Cardiac muscle cell (in vitro differentiated cells and primary cell): ENCODE data around the gene ZNF804B. TPM values are rescaled to one million over a fixed set of nuclear protein-coding genes. Genes with fewer than 3 reads are reported as not detected.

Experiments used
- DNase-seq, 2 donors: peaks; one replicate each; pipeline versions ENCODE4 v3.0.0 to v3.0.0-alpha.2; 2010 to 2017; ENCODE audit warnings: low read depth in 1 of 2, low spot score in 1 of 2
- H3K27ac ChIP-seq: fragments of 200-600 bp; sonication (generic); 2 replicates; pipeline ENCODE4 v1.5.1; 2016
- H3K27me3 ChIP-seq: fragments of 200-600 bp; sonication (generic); 2 replicates; pipeline ENCODE4 v1.6.0; 2016; ENCODE audit warnings: control low read depth
- H3K36me3 ChIP-seq: fragments of 200-600 bp; sonication (generic); 2 replicates; pipeline ENCODE4 v1.5.1; 2016; ENCODE audit warnings: control low read depth
- H3K4me1 ChIP-seq: fragments of 200-600 bp; sonication (generic); 2 replicates; pipeline ENCODE4 v1.8.1; 2017; ENCODE audit warnings: low read depth, mild to moderate bottlenecking, mixed run types
- H3K4me3 ChIP-seq: fragments of 200-600 bp; sonication (generic); 2 replicates; pipeline ENCODE4 v1.5.1; 2016; ENCODE audit warnings: mild to moderate bottlenecking
- H3K9me3 ChIP-seq: fragments of 200-600 bp; sonication (generic); 2 replicates; pipeline ENCODE4 v1.5.1; 2017; ENCODE audit warnings: low read depth, mild to moderate bottlenecking, control low read depth
- polyA plus RNA-seq: library from polyadenylated mRNA; unstranded; fragments of >200 nt; fragmentation: Nextera tagmentation; extraction: Ambion mirVana; gene quantifications from 2 replicates; pipeline ENCODE4 v1.2.1, GENCODE V29; 2016
- total RNA-seq: library from RNA; depleted of rRNA; stranded (reverse); fragments of >200 nt; gene quantifications from 2 replicates; pipeline ENCODE4 v1.2.3, GENCODE V29; 2016
- TF ChIP-seq, protein P1 (sequence below): IDR thresholded peaks from 2 replicates; pipeline ENCODE4 v1.5.1; 2012; ENCODE audit warnings: low read depth, mild to moderate bottlenecking, low read length

The ZNF804B gene
- total and polyA plus RNA-seq, 2 experiments from 2014 or later: 0.06 TPM; not detected in 1

DNA sequence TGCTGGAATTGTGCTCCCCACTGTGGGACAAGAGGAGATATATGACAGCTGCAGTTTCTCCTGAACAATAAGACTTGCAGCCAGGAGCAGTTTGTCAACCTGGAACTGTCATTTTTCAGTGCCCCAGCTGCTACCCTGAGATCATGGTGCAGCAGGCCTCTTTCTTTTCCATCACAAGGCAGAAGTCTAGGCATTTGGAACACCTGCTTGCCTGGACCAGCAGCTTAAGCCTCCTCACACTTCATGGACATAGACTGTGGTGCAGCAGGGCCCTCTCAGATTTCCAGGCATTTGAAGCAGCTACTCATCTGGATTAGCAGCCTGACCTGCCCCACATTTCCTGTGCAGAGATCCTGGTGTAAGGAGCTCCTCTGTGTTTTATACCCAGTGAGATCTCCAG is 486.7 kb downstream of the ZNF804B start:
- no peak for DNase-seq
- Histone ChIP-seq H3K4me1 (no peaks in the 10 kb centered on the region), H3K4me3 (no peak overlapping the region), H3K27me3 (no peaks in the 10 kb centered on the region), H3K27ac (no peak overlapping the region), H3K9me3 (no peaks in the 10 kb centered on the region), H3K36me3 (no peaks in the 10 kb centered on the region)
- TF ChIP-seq, protein P1, sequence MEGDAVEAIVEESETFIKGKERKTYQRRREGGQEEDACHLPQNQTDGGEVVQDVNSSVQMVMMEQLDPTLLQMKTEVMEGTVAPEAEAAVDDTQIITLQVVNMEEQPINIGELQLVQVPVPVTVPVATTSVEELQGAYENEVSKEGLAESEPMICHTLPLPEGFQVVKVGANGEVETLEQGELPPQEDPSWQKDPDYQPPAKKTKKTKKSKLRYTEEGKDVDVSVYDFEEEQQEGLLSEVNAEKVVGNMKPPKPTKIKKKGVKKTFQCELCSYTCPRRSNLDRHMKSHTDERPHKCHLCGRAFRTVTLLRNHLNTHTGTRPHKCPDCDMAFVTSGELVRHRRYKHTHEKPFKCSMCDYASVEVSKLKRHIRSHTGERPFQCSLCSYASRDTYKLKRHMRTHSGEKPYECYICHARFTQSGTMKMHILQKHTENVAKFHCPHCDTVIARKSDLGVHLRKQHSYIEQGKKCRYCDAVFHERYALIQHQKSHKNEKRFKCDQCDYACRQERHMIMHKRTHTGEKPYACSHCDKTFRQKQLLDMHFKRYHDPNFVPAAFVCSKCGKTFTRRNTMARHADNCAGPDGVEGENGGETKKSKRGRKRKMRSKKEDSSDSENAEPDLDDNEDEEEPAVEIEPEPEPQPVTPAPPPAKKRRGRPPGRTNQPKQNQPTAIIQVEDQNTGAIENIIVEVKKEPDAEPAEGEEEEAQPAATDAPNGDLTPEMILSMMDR: no peak

DNA sequence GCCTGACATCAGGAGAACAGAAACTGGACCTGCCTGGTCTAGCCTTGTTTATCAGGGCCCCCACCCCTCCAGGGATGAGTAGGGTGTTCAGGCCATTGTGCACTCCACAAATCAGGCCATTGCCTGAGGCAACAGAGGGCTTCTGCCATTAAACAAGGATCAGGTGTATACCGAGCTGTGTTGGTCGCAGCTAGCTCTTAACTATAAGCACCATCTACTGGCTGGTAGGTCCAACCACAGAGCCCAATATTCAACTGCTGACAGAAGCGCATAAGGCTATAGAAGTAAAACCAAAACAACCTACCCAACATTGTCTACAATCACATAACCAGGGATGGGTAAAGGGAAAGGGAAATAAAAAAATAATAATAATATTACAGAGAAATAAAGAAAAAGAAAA is 487.7 kb downstream of the ZNF804B start:
- no peaks in the 10 kb centered on the region for H3K4me1 ChIP-seq
- no peak overlapping the region for H3K4me3 ChIP-seq
- H3K27ac ChIP-seq: no peak overlapping the region
- TF ChIP-seq, protein P1: no peak
- no peak for DNase-seq
- no peaks in the 10 kb centered on the region for H3K9me3 ChIP-seq
- no peaks in the 10 kb centered on the region for H3K36me3 ChIP-seq
- H3K27me3 ChIP-seq: no peaks in the 10 kb centered on the region

DNA sequence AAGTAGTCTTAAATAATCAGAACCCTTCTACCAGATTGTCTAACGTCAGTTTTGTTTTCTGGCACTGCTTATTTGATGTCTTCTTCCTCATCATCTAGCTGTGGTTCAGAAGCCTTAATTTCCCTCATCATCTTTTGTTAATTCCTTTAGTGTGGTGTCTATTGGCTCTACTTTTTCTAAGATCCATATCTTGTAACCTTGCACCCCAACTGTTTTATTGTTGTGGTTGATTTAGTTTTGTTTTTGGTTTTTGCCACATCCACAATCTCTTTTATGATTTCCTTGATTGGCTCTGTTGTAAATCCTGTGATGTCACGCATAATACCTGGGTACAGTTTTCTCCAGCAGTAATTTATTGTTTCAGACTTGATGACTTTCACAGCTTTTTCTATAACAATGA is 499.6 kb downstream of the ZNF804B start:
- TF ChIP-seq, protein P1: no peak
- no peaks in the 10 kb centered on the region for H3K9me3 ChIP-seq
- H3K4me1 ChIP-seq: no peaks in the 10 kb centered on the region
- DNase-seq: no peak
- H3K27me3 ChIP-seq: no peaks in the 10 kb centered on the region
- H3K27ac ChIP-seq: no peak overlapping the region
- no peaks in the 10 kb centered on the region for H3K36me3 ChIP-seq
- no peak overlapping the region for H3K4me3 ChIP-seq

DNA sequence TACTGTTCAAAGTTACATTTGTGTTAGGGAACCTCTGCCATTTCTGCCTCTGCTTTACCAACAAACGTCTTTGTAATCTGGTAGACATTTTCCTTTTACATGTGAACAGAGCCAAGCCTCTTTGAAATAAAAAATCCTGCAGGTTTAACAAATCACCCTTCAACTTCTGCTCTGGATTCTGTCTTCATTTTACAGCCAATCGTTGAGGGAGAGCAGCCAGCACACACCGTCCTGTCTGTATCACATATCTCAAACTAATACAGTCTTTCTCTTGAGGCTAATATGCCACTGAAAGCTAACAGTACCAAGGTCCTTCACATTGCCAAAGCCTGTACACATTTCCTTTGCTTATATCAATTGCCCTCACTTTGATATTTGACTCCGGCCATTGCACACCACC is 504.6 kb downstream of the ZNF804B start:
- DNase-seq: no peak
- Histone ChIP-seq H3K4me3 (no peak overlapping the region), H3K36me3 (no peaks in the 10 kb centered on the region), H3K4me1 (no peaks in the 10 kb centered on the region), H3K27ac (no peak overlapping the region), H3K27me3 (no peaks in the 10 kb centered on the region), H3K9me3 (no peaks in the 10 kb centered on the region)
- TF ChIP-seq, protein P1: no peak

DNA sequence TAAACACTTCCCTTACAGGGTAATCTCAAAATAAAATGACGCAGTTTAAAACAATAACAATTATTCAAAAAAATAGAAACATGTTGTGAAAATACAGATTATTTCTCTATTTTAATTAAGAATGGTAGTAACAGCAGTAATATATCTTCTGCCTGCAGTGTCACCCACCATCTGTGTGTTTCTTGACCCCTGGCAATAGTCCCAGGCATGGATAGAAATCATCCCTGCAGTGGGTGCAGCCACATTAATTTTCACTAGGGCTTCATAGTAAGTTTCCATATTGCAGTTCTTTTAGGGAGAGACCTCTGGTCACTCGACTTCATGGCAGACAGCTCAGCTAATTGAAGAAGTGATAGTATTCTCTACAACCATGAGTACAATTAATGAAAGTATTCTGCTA is 506.1 kb downstream of the ZNF804B start:
- DNase-seq: no peak
- Histone ChIP-seq H3K27ac (no peak overlapping the region), H3K36me3 (no peaks in the 10 kb centered on the region), H3K9me3 (no peaks in the 10 kb centered on the region), H3K4me3 (no peak overlapping the region), H3K4me1 (no peaks in the 10 kb centered on the region), H3K27me3 (no peaks in the 10 kb centered on the region)
- TF ChIP-seq, protein P1: no peak

DNA sequence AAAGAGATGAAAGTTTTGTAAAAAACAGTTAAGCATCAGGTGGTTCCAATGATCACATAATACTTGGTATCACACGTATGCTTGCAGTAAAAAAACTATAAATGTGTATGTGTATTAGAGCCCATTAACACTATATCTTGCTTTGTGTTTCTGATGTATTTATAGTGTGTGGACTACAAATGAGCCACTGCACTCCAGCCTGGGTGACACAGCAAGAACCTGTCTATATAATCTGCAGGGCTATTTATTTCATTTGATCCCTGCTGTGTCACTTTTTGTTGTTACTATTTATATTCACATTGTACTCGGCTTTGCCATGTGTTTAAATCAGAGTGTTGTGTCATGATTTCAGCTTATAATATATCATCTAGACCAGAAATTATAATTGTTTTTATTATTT is 523.8 kb downstream of the ZNF804B start:
- TF ChIP-seq, protein P1: no peak
- no peak for DNase-seq
- no peaks in the 10 kb centered on the region for H3K4me1 ChIP-seq
- H3K4me3 ChIP-seq: no peak overlapping the region
- H3K36me3 ChIP-seq: no peaks in the 10 kb centered on the region
- no peaks in the 10 kb centered on the region for H3K27me3 ChIP-seq
- H3K27ac ChIP-seq: no peak overlapping the region
- no peaks in the 10 kb centered on the region for H3K9me3 ChIP-seq
